H9 (cell line): ENCODE results near the gene PLEKHG3. TPM values are rescaled to one million over a fixed set of nuclear protein-coding genes. Genes with fewer than 3 reads are reported as not detected.

Experiments used
- DNase-seq: peaks from one replicate; pipeline ENCODE4 v3.0.0-alpha.2; 2017
- H2AFZ ChIP-seq: one replicate; pipeline ENCODE4 v1.6.1; 2013; ENCODE audit warnings: mild to moderate bottlenecking, low read length, control low read depth, moderate library complexity
- H2AK5ac ChIP-seq: 2 replicates; pipeline ENCODE4 v1.6.1; 2013; ENCODE audit warnings: low read length, control low read depth, mixed read lengths; ENCODE audit not compliant: insufficient read length
- H2BK120ac ChIP-seq: one replicate; pipeline ENCODE4 v1.6.1; 2013; ENCODE audit warnings: low read depth, mild to moderate bottlenecking, low read length, control low read depth, inconsistent platforms; ENCODE audit not compliant: poor library complexity, severe bottlenecking
- H2BK12ac ChIP-seq: 2 replicates; pipeline ENCODE4 v1.6.1; 2013; ENCODE audit warnings: low read length, control low read depth, mixed read lengths, low read depth; ENCODE audit not compliant: insufficient read length
- H2BK15ac ChIP-seq: 2 replicates; pipeline ENCODE4 v1.6.1; 2013; ENCODE audit warnings: low read depth, low read length, control low read depth
- H2BK20ac ChIP-seq: one replicate; pipeline ENCODE4 v1.6.1; 2013; ENCODE audit warnings: low read depth, mild to moderate bottlenecking, low read length, control low read depth, inconsistent platforms; ENCODE audit not compliant: poor library complexity, severe bottlenecking
- H2BK5ac ChIP-seq: 2 replicates; pipeline ENCODE4 v1.6.1; 2013; ENCODE audit warnings: low read length, control low read depth, mixed read lengths; ENCODE audit not compliant: insufficient read length
- H3K14ac ChIP-seq: 2 replicates; pipeline ENCODE4 v1.6.1; 2013; ENCODE audit warnings: low read length, control low read depth; ENCODE audit not compliant: insufficient read depth
- H3K18ac ChIP-seq: 2 replicates; pipeline ENCODE4 v1.6.1; 2013; ENCODE audit warnings: low read depth, mild to moderate bottlenecking, mixed read lengths, low read length, control low read depth; ENCODE audit not compliant: insufficient read length
- H3K23ac ChIP-seq: 2 replicates; pipeline ENCODE4 v1.6.1; 2013; ENCODE audit warnings: low read length, control low read depth, mixed read lengths, low read depth; ENCODE audit not compliant: insufficient read length
- H3K23me2 ChIP-seq: 2 replicates; pipeline ENCODE4 v1.6.1; 2013; ENCODE audit warnings: low read depth, mild to moderate bottlenecking, mixed read lengths, low read length, control low read depth; ENCODE audit not compliant: insufficient read length, poor library complexity, severe bottlenecking
- H3K27ac ChIP-seq: 2 replicates; pipeline ENCODE4 v1.5.1; 2013; ENCODE audit warnings: low read length, control low read depth, mixed read lengths, low read depth; ENCODE audit not compliant: insufficient read length
- H3K27me3 ChIP-seq: 2 replicates; pipeline ENCODE4 v1.6.1; 2013; ENCODE audit warnings: low read length, control low read depth, inconsistent platforms; ENCODE audit not compliant: insufficient read depth
- H3K4ac ChIP-seq: 2 replicates; pipeline ENCODE4 v1.6.1; 2013; ENCODE audit warnings: low read depth, mild to moderate bottlenecking, control low read depth, inconsistent platforms, low read length, moderate library complexity
- H3K4me1 ChIP-seq: 2 replicates; pipeline ENCODE4 v1.6.1; 2013; ENCODE audit warnings: low read length, control low read depth, inconsistent platforms; ENCODE audit not compliant: insufficient read depth
- H3K4me2 ChIP-seq: 2 replicates; pipeline ENCODE4 v1.6.1; 2013; ENCODE audit warnings: low read length, control low read depth, mixed read lengths; ENCODE audit not compliant: insufficient read length, insufficient read depth
- H3K56ac ChIP-seq: 2 replicates; pipeline ENCODE4 v1.6.1; 2013; ENCODE audit warnings: low read depth, mild to moderate bottlenecking, mixed read lengths, low read length, control low read depth; ENCODE audit not compliant: insufficient read length
- H3K79me1 ChIP-seq: 2 replicates; pipeline ENCODE4 v1.6.1; 2013; ENCODE audit warnings: low read depth, mild to moderate bottlenecking, moderate library complexity, low read length, control low read depth, inconsistent platforms; ENCODE audit not compliant: insufficient read depth, poor library complexity, severe bottlenecking
- H3K79me2 ChIP-seq: 2 replicates; pipeline ENCODE4 v1.6.1; 2013; ENCODE audit warnings: low read length, control low read depth, inconsistent platforms; ENCODE audit not compliant: insufficient read depth
- H3K9ac ChIP-seq: 2 replicates; pipeline ENCODE4 v1.6.1; 2013; ENCODE audit warnings: low read length, control low read depth, mixed read lengths; ENCODE audit not compliant: insufficient read length; ENCODE audit errors: extremely low read depth
- H3K9me3 ChIP-seq: one replicate; pipeline ENCODE4 v1.6.1; 2013; ENCODE audit warnings: low read depth, low read length, inconsistent platforms; ENCODE audit not compliant: control insufficient read depth
- H3T11ph ChIP-seq: one replicate; pipeline ENCODE4 v1.6.1; 2013; ENCODE audit warnings: mild to moderate bottlenecking, low read length, control low read depth, inconsistent platforms
- H4K20me1 ChIP-seq: one replicate; pipeline ENCODE4 v1.6.1; 2013; ENCODE audit not compliant: control insufficient read depth, insufficient read length, insufficient read depth
- H4K5ac ChIP-seq: 2 replicates; pipeline ENCODE4 v1.6.1; 2013; ENCODE audit warnings: low read depth, mild to moderate bottlenecking, mixed read lengths, low read length, control low read depth; ENCODE audit not compliant: insufficient read length
- H4K8ac ChIP-seq: replicated peaks from 2 replicates; pipeline ENCODE4 v1.6.1; 2013; ENCODE audit warnings: low read length, control low read depth, mixed read lengths, low read depth; ENCODE audit not compliant: insufficient read length
- H4K91ac ChIP-seq: 2 replicates; pipeline ENCODE4 v1.6.1; 2013; ENCODE audit warnings: low read depth, mild to moderate bottlenecking, moderate library complexity, mixed read lengths, low read length, control low read depth; ENCODE audit not compliant: insufficient read length
- H3K27ac Mint-ChIP-seq, 3 experiments: 2 replicates in 2 of 3; 3 replicates in 1 of 3; pipeline ENCODE4 v1.8.0; 2020 to 2021; ENCODE audit warnings: mixed read lengths in 3 of 3, mild to moderate bottlenecking in 1 of 3, moderate library complexity in 1 of 3
- H3K27me3 Mint-ChIP-seq: 2 replicates; pipeline ENCODE4 v1.8.0; 2021; ENCODE audit warnings: low read depth, mild to moderate bottlenecking, moderate library complexity, mixed read lengths
- H3K36me3 Mint-ChIP-seq, 3 experiments: 2 replicates in 2 of 3; 3 replicates in 1 of 3; pipeline ENCODE4 v1.8.0; 2020 to 2021; ENCODE audit warnings: low read depth in 3 of 3, mixed read lengths in 3 of 3; ENCODE audit not compliant: insufficient read depth in 1 of 3
- H3K4me1 Mint-ChIP-seq, 2 experiments: 2 replicates each; pipeline ENCODE4 v1.8.0; 2020; ENCODE audit warnings: mixed read lengths in 2 of 2
- H3K4me3 Mint-ChIP-seq, 2 experiments: 2 replicates in 1 of 2; 3 replicates in 1 of 2; pipeline ENCODE4 v1.8.0; 2020 to 2021; ENCODE audit warnings: mild to moderate bottlenecking in 2 of 2, mixed read lengths in 2 of 2, moderate library complexity in 1 of 2
- H3K9me3 Mint-ChIP-seq, 2 experiments: 2 replicates in 1 of 2; 3 replicates in 1 of 2; pipeline ENCODE4 v1.8.0; 2020; ENCODE audit warnings: mild to moderate bottlenecking in 2 of 2, mixed read lengths in 2 of 2, moderate library complexity in 1 of 2
- WGBS: extraction: QIAGEN DNeasy Blood & Tissue Kit; methylation state at CpG from one replicate; pipeline ENCODE4 v1.1.7; 2013; ENCODE audit warnings: missing lambda C conversion rate, low lambda C conversion rate, mixed read lengths; ENCODE audit not compliant: insufficient read length; ENCODE audit errors: extremely low coverage; 5-methylcytosine and 5-hydroxymethylcytosine counted together
- total RNA-seq: library from RNA; stranded (reverse); gene quantifications from 2 replicates; pipeline ENCODE4 v1.2.1, GENCODE V29; 2021
- TF ChIP-seq, protein P1 (sequence below): fragments of 200-600 bp; sonication (generic); conservative IDR thresholded peaks from 3 replicates; pipeline ENCODE4 v1.8.0; 2021; ENCODE audit warnings: antibody characterized with exemption, mild to moderate bottlenecking

PLEKHG3 gene
- total RNA-seq, 1 experiment from 2014 or later = 48.5 TPM

DNA sequence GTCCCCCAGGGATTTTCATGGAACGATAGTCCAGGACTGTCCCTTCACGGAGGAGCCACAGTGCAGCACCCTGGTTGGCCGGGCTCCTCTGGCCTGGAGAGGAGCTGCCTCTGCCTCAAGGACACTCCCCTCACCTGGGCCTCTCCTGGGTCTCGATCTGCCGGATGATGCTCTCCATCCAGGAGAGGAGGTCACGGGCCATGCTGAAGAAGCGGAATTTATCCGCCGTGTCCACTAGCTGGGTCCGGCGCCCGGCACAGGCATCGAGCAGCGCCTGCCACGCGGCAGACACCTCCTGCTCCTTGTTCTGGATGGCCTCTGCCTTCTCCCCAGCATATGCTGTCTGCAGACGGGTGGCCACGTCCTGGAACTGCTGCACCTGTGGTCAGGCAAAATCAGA, 66.5 kb downstream of the PLEKHG3 start:
- no peaks in the 10 kb centered on the region for H3K79me2 ChIP-seq
- H3K4me1 Mint-ChIP-seq = peaks cover 12 to 20% of the 10 kb centered on the region in 2 experiments
- no peak overlapping the region for H3K27ac Mint-ChIP-seq
- H3K18ac ChIP-seq = no peak overlapping the region
- no peak overlapping the region for H4K8ac ChIP-seq
- H3K36me3 Mint-ChIP-seq = peaks cover 7 to 31% (median 8%) of the 10 kb centered on the region in 3 experiments; a peak in 6 of 7 replicates
- no peak overlapping the region for H3K23ac ChIP-seq
- H3K4me1 ChIP-seq = no peaks in the 10 kb centered on the region
- H3K27me3 ChIP-seq = no peaks in the 10 kb centered on the region
- no CpG with 5 or more reads among the region's 18 CpGs for WGBS
- H2AFZ ChIP-seq = no peak overlapping the region
- H3K27me3 Mint-ChIP-seq = peaks cover 5% of the 10 kb centered on the region
- TF ChIP-seq, protein P1, sequence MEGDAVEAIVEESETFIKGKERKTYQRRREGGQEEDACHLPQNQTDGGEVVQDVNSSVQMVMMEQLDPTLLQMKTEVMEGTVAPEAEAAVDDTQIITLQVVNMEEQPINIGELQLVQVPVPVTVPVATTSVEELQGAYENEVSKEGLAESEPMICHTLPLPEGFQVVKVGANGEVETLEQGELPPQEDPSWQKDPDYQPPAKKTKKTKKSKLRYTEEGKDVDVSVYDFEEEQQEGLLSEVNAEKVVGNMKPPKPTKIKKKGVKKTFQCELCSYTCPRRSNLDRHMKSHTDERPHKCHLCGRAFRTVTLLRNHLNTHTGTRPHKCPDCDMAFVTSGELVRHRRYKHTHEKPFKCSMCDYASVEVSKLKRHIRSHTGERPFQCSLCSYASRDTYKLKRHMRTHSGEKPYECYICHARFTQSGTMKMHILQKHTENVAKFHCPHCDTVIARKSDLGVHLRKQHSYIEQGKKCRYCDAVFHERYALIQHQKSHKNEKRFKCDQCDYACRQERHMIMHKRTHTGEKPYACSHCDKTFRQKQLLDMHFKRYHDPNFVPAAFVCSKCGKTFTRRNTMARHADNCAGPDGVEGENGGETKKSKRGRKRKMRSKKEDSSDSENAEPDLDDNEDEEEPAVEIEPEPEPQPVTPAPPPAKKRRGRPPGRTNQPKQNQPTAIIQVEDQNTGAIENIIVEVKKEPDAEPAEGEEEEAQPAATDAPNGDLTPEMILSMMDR = no peak
- H3K56ac ChIP-seq = no peak overlapping the region
- no peak overlapping the region for H3K9ac ChIP-seq
- H4K20me1 ChIP-seq = no peaks in the 10 kb centered on the region
- H3K23me2 ChIP-seq = no peaks in the 10 kb centered on the region
- H2BK20ac ChIP-seq = no peak overlapping the region
- no peaks in the 10 kb centered on the region for H3K79me1 ChIP-seq
- H3K9me3 ChIP-seq = no peaks in the 10 kb centered on the region
- no peak overlapping the region for H2BK120ac ChIP-seq
- no peak overlapping the region for H2BK12ac ChIP-seq
- H4K91ac ChIP-seq = no peak overlapping the region
- no peak overlapping the region for H2BK15ac ChIP-seq
- no peak overlapping the region; the same call in 1 of the 2 replicates for H3K14ac ChIP-seq
- DNase-seq = no peak
- H2AK5ac ChIP-seq = no peak overlapping the region
- no peak overlapping the region for H3K4me3 Mint-ChIP-seq
- H3K27ac ChIP-seq = no peak overlapping the region
- no peak overlapping the region for H4K5ac ChIP-seq
- no peak overlapping the region for H3K4me2 ChIP-seq
- H3T11ph ChIP-seq = no peak overlapping the region
- H3K9me3 Mint-ChIP-seq = peaks cover 22 to 23% of the 10 kb centered on the region in 2 experiments
- no peak overlapping the region for H2BK5ac ChIP-seq
- no peak overlapping the region for H3K4ac ChIP-seq
